C4-2B (cell line): Measurements from ENCODE around the gene LRRC56.

ENCODE experiments used
- ZFX ChIP-seq: fragments of 450-650 bp; IDR thresholded peaks from 2 replicates; pipeline ENCODE4 v1.6.1; 2017
- TF ChIP-seq, protein P1 (sequence below): fragments of 450-650 bp; conservative IDR thresholded peaks from 2 replicates; pipeline ENCODE4 v1.5.1; 2017; ENCODE audit warnings: mild to moderate bottlenecking

DNA sequence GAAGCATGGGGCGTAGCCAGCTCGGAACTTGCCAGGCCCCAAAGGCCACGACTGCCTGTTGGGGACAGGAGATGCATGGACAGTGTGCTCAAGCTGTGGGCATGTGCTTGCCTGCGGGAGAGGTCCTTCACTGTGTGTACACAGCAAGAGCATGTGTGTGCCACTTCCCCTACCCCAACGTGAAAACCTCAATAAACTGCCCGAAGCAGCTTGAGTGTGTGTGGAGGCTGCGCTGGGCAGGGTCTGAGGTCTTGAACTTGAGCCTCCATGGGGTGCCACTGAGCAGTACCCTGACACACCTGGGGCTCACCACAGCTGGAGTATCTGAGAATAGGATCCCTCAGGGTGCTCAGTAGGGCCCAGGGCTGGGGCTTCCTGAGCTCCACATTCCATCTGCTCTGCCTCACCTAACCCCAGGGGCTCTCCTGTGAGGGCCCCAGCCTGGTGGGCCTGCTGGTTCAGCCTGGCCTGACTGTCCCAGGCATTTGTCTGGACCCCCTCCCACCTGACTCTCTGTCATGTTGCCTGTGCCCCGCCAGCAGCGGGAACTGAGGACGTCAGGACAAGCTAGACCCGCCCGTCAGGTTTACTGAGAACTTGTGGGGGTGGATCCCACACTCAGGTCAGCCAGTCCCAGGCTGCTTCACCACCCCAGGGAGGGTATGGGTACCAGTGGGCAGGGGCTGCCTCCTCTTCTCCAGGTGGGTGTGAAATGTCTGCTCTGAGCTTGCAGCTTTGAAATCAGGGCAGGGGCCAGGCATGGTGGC lies 26.7 kb downstream of the LRRC56 start:
- TF ChIP-seq, protein P1, sequence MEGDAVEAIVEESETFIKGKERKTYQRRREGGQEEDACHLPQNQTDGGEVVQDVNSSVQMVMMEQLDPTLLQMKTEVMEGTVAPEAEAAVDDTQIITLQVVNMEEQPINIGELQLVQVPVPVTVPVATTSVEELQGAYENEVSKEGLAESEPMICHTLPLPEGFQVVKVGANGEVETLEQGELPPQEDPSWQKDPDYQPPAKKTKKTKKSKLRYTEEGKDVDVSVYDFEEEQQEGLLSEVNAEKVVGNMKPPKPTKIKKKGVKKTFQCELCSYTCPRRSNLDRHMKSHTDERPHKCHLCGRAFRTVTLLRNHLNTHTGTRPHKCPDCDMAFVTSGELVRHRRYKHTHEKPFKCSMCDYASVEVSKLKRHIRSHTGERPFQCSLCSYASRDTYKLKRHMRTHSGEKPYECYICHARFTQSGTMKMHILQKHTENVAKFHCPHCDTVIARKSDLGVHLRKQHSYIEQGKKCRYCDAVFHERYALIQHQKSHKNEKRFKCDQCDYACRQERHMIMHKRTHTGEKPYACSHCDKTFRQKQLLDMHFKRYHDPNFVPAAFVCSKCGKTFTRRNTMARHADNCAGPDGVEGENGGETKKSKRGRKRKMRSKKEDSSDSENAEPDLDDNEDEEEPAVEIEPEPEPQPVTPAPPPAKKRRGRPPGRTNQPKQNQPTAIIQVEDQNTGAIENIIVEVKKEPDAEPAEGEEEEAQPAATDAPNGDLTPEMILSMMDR, result no peak
- TF ChIP-seq ZFX, result no peak
